GM12878 (cell line): Measurements from ENCODE around the gene GNAZ. TPM values are rescaled to one million over a fixed set of nuclear protein-coding genes. Genes with fewer than 3 reads are reported as not detected.

Source experiments
- ATAC-seq: fragments of 200-7000 bp; cut with Tn5 transposase; 3 replicates; pipeline ENCODE4 v1.9.1; 2020; ENCODE audit warnings: mild to moderate bottlenecking, moderate library complexity
- BruUV-seq: library from RNA; stranded (reverse); fragments of 400-500 nt; replicated peaks from 2 replicates; lab custom pipeline; 2021; lab: Mats Ljungman, UMichigan
- CTCF ChIA-PET: fragments of 300-600 bp; sonication (Branson Sonifier 250); formaldehyde crosslinking; extraction: SDS; loops from one replicate; lab custom pipeline; 2021; ENCODE audit warnings: inconsistent platforms; lab: Yijun Ruan, JAX
- POLR2A ChIA-PET: fragments of 350-600 bp; formaldehyde crosslinking; extraction: SDS; loops from one replicate; lab custom pipeline; 2021; ENCODE audit warnings: inconsistent platforms; lab: Charles Lee
- RAD21 ChIA-PET: fragments of 300-600 bp; sonication (Branson Sonifier 250); formaldehyde crosslinking; loops from one replicate; lab custom pipeline; 2023; ENCODE audit warnings: antibody characterized with exemption; ENCODE audit not compliant: unreplicated experiment; lab: Charles Lee
- SMC1A ChIA-PET: fragments of 300-600 bp; sonication (Branson Sonifier 250); formaldehyde crosslinking; loops from one replicate; lab custom pipeline; 2023; ENCODE audit not compliant: unreplicated experiment, uncharacterized antibody; lab: Charles Lee
- DNase-seq: peaks from one replicate; pipeline ENCODE4 v3.0.0-alpha.2; 2011; ENCODE audit warnings: low read depth, low spot score
- FAIRE-seq: peaks from 3 replicates; lab custom pipeline; 2011; peaks lifted over from hg19 to GRCh38; lab: Jason Lieb, UNC
- H2AFZ ChIP-seq: 2 replicates; pipeline ENCODE4 v1.6.0; 2011; ENCODE audit warnings: low read depth, low read length, control low read depth; ENCODE audit not compliant: control insufficient read depth
- H3K27ac ChIP-seq: 2 replicates; pipeline ENCODE4 v1.5.1; 2011; ENCODE audit warnings: control low read depth; ENCODE audit not compliant: control insufficient read depth, insufficient read depth
- H3K27me3 ChIP-seq, 2 experiments: replicated peaks in 1 of 2; 2 replicates each; pipeline versions ENCODE4 v1.6.0 to v1.6.1; 2011; ENCODE audit warnings: low read length in 1 of 2; ENCODE audit not compliant: control insufficient read depth in 2 of 2, insufficient read depth in 2 of 2
- H3K36me3 ChIP-seq, 2 experiments: 2 replicates each; pipeline ENCODE4 v1.5.1; 2011; ENCODE audit warnings: low read length in 1 of 2; ENCODE audit not compliant: control insufficient read depth in 2 of 2, insufficient read depth in 2 of 2
- H3K4me1 ChIP-seq: 2 replicates; pipeline ENCODE4 v1.6.1; 2011; ENCODE audit warnings: mild to moderate bottlenecking, low read length, moderate library complexity, mixed read lengths; ENCODE audit not compliant: control insufficient read depth, insufficient read depth
- H3K4me2 ChIP-seq: 2 replicates; pipeline ENCODE4 v1.6.0; 2011; ENCODE audit warnings: control low read depth; ENCODE audit not compliant: control insufficient read depth, insufficient read depth
- H3K4me3 ChIP-seq: fragments of 200-600 bp; sonication (generic); 2 replicates; pipeline ENCODE4 v1.5.1; 2016
- H3K79me2 ChIP-seq: 2 replicates; pipeline ENCODE4 v1.6.0; 2011; ENCODE audit warnings: low read length; ENCODE audit not compliant: control insufficient read depth, insufficient read depth
- H3K9ac ChIP-seq: 2 replicates; pipeline ENCODE4 v1.8.0; 2011; ENCODE audit warnings: low read length, control low read depth, mixed read lengths; ENCODE audit not compliant: control insufficient read depth, insufficient read depth
- H3K9me3 ChIP-seq: replicated peaks from 3 replicates; pipeline ENCODE4 v1.5.1; 2011; ENCODE audit warnings: mild to moderate bottlenecking, low read length; ENCODE audit not compliant: control insufficient read depth, insufficient read depth
- H4K20me1 ChIP-seq: 2 replicates; pipeline ENCODE4 v1.6.0; 2011; ENCODE audit not compliant: control insufficient read depth, insufficient read depth
- CHD2 ChIP-seq: IDR thresholded peaks from 2 replicates; pipeline ENCODE4 v1.6.1; 2011; ENCODE audit warnings: low read depth, low read length, improper control_type of control experiment, borderline replicate concordance
- IRF4 ChIP-seq: IDR thresholded peaks from 2 replicates; pipeline ENCODE4 v1.6.1; 2011; ENCODE audit warnings: low read depth, low read length
- JUND ChIP-seq: IDR thresholded peaks from 2 replicates; pipeline ENCODE4 v1.6.1; 2012; ENCODE audit warnings: low read depth, mild to moderate bottlenecking, low read length, improper control_type of control experiment, moderate library complexity
- NR2C1 ChIP-seq: fragments of 450-650 bp; IDR thresholded peaks from 2 replicates; pipeline ENCODE4 v1.6.1; 2017; ENCODE audit warnings: antibody characterized with exemption, mild to moderate bottlenecking, moderate library complexity
- POLR2AphosphoS5 ChIP-seq: IDR thresholded peaks from 2 replicates; pipeline ENCODE4 v1.6.1; 2011; ENCODE audit warnings: mild to moderate bottlenecking, low read length, inconsistent platforms
- SMAD5 ChIP-seq: IDR thresholded peaks from 2 replicates; pipeline ENCODE4 v1.6.1; 2016; ENCODE audit warnings: antibody characterized with exemption, low read depth
- STAT1 ChIP-seq: fragments of 450-650 bp; conservative IDR thresholded peaks from 2 replicates; pipeline ENCODE4 v1.6.1; 2014; ENCODE audit warnings: antibody characterized with exemption, mild to moderate bottlenecking
- SUPT20H ChIP-seq: IDR thresholded peaks from 2 replicates; pipeline ENCODE4 v1.6.1; 2011; ENCODE audit warnings: low read depth, mild to moderate bottlenecking, low read length, moderate library complexity, borderline replicate concordance; ENCODE audit not compliant: control insufficient read depth
- ZZZ3 ChIP-seq: IDR thresholded peaks from 2 replicates; pipeline ENCODE4 v1.6.1; 2011; ENCODE audit warnings: low read depth; ENCODE audit not compliant: control insufficient read depth, insufficient read length
- WGBS: methylation state at CpG from one replicate; pipeline ENCODE4 v1.1.6; 2016; ENCODE audit warnings: low lambda C conversion rate; ENCODE audit not compliant: insufficient replicate concordance, insufficient coverage; ENCODE audit errors: missing lambda C conversion rate; 5-methylcytosine and 5-hydroxymethylcytosine counted together
- in situ Hi-C: fragments of 300-500 bp; cut with MboI; formaldehyde crosslinking; loops from 9 replicates; pipeline ENCODE4 v1.14.3; 2018; ENCODE audit warnings: mixed read lengths
- intact Hi-C: fragments of 100-400 bp; cut with micrococcal nuclease; formaldehyde crosslinking; loops from one replicate; pipeline ENCODE4 v1.14.2; 2022; ENCODE audit not compliant: unreplicated experiment
- polyA plus RNA-seq, 11 experiments: library from polyadenylated mRNA; depleted of rRNA in 4 of 11; unstranded in 6 of 11; stranded (reverse) in 5 of 11; fragments of >200 nt; fragmentation: Nextera tagmentation in 4 of 11; fragmentation: Illumina TruSeq in 1 of 11; extraction: Ambion mirVana in 4 of 11; extraction: Trizol in 1 of 11; gene quantifications; 1 replicate in 1 of 11; 2 replicates in 10 of 11; pipeline versions ENCODE4 v1.2.1 to v1.2.3, GENCODE V29; 2011 to 2016; ENCODE audit warnings: inconsistent platforms in 2 of 11, missing spikeins in 2 of 11, low read depth in 1 of 11
- total RNA-seq, 4 experiments: library from RNA; depleted of rRNA in 3 of 4; stranded (reverse); fragments of >200 nt in 3 of 4; fragmentation: Illumina TruSeq in 1 of 4; extraction: Trizol in 1 of 4; gene quantifications; 2 replicates each; pipeline versions ENCODE4 v1.2.1 to v1.2.3, GENCODE V29; 2013 to 2021
- TF ChIP-seq, protein P1 (sequence below): IDR thresholded peaks from 2 replicates; pipeline ENCODE4 v1.6.1; 2011; ENCODE audit warnings: low read depth, low read length, improper control_type of control experiment, borderline replicate concordance
- TF ChIP-seq, protein P2 (sequence below): IDR thresholded peaks from 2 replicates; pipeline ENCODE4 v1.6.1; 2011; ENCODE audit warnings: low read depth, mild to moderate bottlenecking, low read length, moderate library complexity, borderline replicate concordance; ENCODE audit errors: extremely low read depth

Gene GNAZ
- total and polyA plus RNA-seq, 10 of the 15 experiments (the other 5 are each of a cell fraction or from before 2014, with no cell fraction given) = 0.09 to 1.0 (median 0.44) TPM; not detected in 1

DNA sequence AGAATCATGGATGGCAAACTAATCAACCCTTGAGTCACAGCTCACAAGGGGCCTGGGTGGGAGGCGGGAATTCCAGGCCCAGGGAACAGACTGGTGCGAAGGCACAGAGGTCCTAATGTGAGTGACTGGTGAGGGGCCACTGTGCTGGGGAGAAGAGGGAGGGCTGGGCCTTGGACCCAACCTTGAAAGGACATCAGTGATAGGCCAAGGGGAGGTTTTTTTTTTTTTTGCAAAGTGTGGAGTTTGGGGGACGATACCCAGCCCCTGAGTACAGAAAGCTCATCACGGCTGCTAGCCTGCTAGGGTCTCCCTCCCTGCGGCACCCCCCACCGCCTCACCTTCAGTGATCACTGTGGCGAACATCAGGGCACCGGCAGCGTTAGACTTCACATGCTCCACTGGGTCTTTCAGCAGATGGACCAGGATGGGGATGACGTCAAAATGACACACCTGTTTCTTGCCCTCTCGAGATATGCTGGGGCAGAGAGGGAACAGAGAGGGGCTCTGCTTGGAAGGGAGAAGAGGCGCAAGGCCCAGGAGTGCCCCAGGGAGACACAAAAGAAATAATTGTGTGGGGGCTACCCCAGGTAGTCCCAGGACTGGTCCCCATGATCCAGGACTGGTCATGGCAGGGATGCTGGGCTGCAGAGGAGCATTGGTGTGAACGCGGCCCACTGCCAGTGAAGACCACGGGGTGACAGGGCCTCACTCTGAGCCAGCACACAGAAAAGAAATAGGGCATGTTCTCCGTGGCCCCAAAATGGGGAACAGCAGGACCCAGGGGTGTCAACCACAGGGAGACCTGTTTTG lies 8.6 kb upstream of the GNAZ start (continued):
- TF ChIP-seq POLR2AphosphoS5 (no peak), STAT1 (no peak), NR2C1 (no peak), ZZZ3 (no peak)

DNA sequence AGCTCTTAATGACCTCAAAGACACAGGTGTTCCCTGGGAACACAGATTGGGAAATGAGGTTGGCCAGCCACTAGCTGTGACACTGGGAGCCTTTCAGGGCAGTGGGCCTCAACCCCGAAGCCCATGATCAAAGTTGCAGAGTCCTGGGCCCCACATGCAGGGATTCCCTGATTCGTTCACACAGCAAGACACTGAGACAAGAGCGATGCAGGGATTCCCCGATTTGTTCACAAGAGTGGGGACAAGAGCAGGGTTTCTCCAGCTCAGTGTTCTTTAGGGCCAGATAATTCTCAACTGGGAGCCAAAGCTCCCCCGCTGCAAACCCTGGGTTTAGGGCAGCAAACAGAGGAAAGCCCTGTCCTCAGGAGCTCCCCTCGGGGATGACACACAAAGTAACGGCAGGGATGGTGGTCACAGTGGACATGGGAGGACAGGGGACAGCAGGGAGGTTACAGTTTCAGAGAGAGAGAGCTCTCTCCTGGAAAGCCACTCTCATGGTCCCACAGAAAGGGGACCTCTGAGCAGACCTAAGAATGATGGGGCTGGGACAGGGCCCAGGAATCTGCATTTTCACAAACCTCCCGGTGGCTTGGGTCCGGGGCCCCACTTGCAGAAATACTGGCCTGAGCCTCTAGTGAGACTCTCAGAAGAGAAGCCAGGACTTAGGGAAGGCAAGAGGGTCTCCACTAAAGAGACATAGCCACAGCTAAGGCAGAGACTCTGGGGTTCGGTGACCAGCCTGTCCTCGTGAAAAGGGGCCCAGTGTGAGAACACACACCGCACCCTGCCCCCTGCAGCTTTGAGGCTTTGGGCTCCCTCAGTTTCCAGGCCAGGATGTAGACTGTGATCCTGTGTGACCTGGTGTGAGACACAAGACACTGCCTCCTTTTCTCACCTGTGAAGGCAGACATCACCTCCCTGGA lies 7.4 kb upstream of the GNAZ start:
- Histone ChIP-seq H3K4me3 (no peak overlapping the region), H3K36me3 (no peaks in the 10 kb centered on the region), H3K4me1 (no peaks in the 10 kb centered on the region), H3K79me2 (no peaks in the 10 kb centered on the region), H3K9me3 (no peaks in the 10 kb centered on the region), H4K20me1 (no peaks in the 10 kb centered on the region), H3K27ac (no peak overlapping the region), H3K9ac (no peak overlapping the region), H3K27me3 (no peaks in the 10 kb centered on the region), H2AFZ (no peak overlapping the region), H3K4me2 (no peak overlapping the region)
- in situ Hi-C loops (no loop called here), intact Hi-C loops (no loop called here)
- ChIA-PET CTCF (interaction anchor here (1.1 to 2.7 kb wide), 2 partner anchors 9 to 103 kb away, joined by 4 to 13 read pairs; no protein-coding TSS in a partner anchor), SMC1A (interaction anchor here (1.0 to 1.5 kb wide), 4 partner anchors 12 to 103 kb away, joined by 3 to 4 read pairs (median 4); no protein-coding TSS in a partner anchor), POLR2A (interaction anchor here (0.8 to 1.0 kb wide), 2 partner anchors 13 to 79 kb away, joined by 3 to 4 read pairs; partner anchors contain the start of gene RSPH14), RAD21 (no interaction called here)
- 38% methylated on average over 12 of the region's 12 CpGs for WGBS
- no peak for DNase-seq
- BruUV-seq = no TSS peak
- ATAC-seq = no peak
- TF ChIP-seq SMAD5 = no peak
- no peak for TF ChIP-seq IRF4
- TF ChIP-seq JUND = no peak
- TF ChIP-seq, protein P1, sequence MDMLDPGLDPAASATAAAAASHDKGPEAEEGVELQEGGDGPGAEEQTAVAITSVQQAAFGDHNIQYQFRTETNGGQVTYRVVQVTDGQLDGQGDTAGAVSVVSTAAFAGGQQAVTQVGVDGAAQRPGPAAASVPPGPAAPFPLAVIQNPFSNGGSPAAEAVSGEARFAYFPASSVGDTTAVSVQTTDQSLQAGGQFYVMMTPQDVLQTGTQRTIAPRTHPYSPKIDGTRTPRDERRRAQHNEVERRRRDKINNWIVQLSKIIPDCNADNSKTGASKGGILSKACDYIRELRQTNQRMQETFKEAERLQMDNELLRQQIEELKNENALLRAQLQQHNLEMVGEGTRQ = no peak
- TF ChIP-seq, protein P2, sequence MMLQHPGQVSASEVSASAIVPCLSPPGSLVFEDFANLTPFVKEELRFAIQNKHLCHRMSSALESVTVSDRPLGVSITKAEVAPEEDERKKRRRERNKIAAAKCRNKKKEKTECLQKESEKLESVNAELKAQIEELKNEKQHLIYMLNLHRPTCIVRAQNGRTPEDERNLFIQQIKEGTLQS = no peak
- TF ChIP-seq SUPT20H = no peak
- no peak for TF ChIP-seq CHD2
- FAIRE-seq = no peak
